Measurements from ENCODE around the gene LPCAT3.
"Not testable (repeated sequence)": the region's sequence is repeated elsewhere in the genome, so short reads cannot be mapped to it uniquely, and the experiment has no call there.

The LPCAT3 gene

DNA sequence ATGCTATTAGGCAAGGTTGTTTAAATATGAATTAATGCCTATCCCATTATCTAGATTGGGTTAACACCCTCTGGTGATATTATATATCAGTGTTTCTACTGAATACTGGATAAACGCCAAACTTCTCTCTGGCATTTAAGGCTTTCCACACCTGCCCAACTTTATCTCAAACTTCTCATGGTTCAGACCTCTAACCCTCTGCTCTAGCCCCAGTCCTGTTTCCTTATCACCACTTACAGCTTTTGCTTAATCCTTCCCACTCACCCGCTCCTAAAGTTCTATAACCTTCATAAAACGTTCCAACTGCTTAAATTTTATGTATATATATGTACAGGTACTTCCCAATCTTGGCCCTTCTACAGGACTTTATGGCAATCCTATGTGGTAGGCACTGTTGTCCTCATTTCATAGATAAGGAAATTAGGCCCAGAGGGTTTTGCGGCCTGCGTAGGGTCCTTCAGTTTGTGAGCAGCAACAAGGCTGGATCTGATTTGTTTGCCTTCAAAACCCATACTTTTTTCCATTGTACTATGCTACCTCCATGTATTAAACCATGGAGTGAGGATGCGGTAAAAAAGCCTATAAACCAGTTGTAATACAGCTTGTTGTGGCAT lies 1.2 kb downstream of the LPCAT3 start:
- peak overlapping the region; percentile 90 for H3K27ac ChIP-seq
- TF ChIP-seq, protein P1, sequence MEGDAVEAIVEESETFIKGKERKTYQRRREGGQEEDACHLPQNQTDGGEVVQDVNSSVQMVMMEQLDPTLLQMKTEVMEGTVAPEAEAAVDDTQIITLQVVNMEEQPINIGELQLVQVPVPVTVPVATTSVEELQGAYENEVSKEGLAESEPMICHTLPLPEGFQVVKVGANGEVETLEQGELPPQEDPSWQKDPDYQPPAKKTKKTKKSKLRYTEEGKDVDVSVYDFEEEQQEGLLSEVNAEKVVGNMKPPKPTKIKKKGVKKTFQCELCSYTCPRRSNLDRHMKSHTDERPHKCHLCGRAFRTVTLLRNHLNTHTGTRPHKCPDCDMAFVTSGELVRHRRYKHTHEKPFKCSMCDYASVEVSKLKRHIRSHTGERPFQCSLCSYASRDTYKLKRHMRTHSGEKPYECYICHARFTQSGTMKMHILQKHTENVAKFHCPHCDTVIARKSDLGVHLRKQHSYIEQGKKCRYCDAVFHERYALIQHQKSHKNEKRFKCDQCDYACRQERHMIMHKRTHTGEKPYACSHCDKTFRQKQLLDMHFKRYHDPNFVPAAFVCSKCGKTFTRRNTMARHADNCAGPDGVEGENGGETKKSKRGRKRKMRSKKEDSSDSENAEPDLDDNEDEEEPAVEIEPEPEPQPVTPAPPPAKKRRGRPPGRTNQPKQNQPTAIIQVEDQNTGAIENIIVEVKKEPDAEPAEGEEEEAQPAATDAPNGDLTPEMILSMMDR (conservative IDR thresholded peaks at IDR 0.05) = no peak

DNA sequence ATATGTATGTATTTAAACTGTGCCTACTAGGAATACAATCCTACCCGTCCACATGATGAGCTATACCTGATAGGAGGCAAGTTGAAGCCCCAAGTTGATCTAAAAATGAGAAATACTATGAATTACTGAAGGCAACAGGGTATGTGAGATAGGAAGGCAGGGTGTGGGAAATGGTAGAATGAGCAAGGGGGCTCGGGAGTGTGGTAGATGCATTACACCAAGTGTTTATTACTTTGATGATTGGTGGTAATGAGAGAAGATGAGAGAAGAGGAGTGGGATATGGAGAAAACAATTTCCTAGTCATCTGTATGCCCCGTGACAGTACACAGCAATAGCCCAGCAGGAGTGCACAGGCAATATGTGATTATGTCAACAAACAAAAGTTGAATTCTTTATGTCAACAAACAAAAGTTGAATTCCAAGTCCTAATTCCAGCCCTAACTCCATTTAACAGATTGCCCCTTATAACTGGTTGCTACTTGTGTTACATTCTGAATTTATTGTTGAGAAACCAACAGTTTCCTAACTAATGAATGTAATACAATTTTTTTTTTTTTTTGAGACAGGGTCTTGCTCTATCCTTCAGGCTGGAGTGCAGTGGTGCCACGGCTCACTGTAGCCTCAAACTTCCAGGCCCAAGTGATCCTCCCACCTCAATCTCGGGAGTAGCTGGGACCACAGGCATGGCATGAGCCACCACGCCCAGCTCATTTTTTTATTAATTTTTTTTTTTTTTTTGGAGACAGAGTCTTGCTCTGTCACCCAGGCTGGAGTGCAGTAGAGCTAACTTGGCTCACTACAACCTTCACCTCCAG lies 2.5 kb downstream of the LPCAT3 start:
- H3K27ac ChIP-seq = peak overlapping the region; percentile 90
- TF ChIP-seq, protein P1 (conservative IDR thresholded peaks at IDR 0.05) = no peak

DNA sequence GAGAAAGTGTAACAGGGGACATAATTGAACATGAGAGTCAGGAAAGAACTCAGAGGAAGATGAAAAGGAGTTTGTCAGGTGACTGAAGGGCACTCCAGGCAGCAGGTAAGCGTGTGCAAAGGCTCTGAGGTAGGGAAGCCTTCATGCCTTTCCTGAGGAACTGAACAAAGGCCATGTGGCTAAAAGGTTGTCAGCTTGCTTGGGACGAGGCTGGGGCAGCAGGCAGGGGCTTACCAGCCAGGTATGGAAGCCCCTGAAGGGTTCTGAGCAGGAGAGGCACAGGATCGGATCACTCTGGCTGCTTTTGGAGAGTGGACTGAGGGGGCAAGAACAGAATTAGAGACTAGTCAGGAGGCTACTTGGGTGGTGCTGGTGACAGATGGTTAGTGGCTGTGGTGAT lies 5.2 kb downstream of the LPCAT3 start:
- H3K27ac ChIP-seq = no peak overlapping the region
- TF ChIP-seq, protein P1 (conservative IDR thresholded peaks at IDR 0.05) = no peak

DNA sequence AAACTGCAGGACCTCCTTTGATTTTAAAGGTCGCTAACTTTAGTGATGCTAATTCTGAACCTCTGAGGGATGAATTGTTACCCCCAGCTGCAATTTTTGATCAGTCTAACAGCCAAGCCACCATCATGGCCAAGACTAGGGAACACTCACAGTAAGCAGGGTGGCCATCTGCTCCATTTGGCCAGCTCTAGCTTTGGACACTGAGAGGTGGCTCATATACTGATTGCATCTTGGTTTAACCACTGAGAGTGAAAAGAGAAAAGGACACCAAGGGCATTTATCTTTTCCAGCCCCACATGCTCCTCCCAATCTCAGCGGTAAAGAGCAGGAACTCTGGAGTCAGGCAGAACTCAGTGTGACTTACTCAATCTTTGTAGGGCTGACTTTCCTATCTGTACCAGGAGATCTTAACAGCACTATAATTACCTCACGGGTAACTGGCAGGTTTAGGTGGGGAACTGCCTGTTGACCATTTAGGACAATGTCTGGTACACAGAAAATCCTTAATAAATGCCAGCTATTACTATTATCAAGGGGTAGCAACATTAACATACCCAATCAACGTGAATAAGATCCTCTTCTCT lies 6.2 kb downstream of the LPCAT3 start:
- no peak overlapping the region for H3K27ac ChIP-seq
- TF ChIP-seq, protein P1 (conservative IDR thresholded peaks at IDR 0.05) = no peak

DNA sequence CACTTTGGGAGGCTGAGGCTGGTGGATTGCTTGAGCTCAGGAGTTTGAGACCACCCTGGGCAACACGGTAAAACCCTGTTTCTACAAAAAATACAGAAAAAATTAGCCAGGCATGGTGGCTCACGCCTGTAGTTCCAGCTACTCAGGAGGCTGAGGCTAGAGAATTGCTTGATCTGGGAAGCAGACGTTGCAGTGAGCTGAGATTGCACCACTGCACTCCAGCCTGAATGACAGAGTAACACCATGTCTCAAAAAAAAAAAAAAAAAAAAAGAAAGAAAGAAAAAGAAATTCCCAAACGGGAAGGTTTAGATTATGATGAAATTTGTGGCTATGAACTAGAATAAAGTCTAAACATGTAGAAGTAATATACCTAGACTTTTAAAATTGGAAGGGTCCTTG lies 6.9 kb downstream of the LPCAT3 start:
- H3K27ac ChIP-seq = not testable (repeated sequence)

DNA sequence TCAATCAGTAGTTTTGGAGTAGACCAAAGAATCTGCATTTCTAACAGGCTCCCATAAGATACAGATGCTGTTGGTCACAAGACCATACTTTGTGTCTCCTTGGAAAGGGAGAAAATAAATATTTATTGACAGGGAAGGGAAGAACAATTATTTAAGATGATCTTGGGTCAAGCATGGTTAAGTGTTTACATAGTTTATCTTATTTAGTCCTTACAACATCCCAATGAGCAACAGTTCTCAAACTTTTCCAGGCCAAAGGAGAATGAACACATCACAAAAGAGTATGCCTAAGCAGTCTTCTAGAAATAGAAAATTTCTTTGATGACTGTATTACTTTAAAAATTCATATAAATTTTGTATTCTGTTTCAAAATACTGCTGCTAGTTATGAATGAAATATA lies 8.8 kb downstream of the LPCAT3 start:
- H3K27ac ChIP-seq = no peak overlapping the region
- TF ChIP-seq, protein P1 (conservative IDR thresholded peaks at IDR 0.05) = no peak

DNA sequence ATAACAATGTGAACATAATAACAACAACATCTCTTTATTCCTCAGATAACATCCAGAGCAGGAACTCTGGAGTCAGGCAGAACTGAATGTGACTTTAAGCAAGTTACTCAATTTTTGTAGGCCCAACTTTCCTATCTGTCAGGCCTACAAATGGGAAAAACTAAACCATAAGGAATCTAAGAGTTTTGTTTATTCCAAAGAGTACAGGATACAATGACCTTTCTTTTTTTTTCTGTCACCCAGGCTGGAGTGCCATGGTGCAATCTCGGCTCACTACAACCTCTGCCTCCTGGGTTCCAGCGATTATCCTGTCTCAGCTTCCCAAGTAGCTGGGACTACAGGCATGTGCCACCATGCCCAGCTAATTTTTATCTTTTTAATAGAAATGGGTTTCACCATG lies 9.4 kb downstream of the LPCAT3 start:
- H3K27ac ChIP-seq = no peak overlapping the region
- TF ChIP-seq, protein P1 (conservative IDR thresholded peaks at IDR 0.05) = no peak

DNA sequence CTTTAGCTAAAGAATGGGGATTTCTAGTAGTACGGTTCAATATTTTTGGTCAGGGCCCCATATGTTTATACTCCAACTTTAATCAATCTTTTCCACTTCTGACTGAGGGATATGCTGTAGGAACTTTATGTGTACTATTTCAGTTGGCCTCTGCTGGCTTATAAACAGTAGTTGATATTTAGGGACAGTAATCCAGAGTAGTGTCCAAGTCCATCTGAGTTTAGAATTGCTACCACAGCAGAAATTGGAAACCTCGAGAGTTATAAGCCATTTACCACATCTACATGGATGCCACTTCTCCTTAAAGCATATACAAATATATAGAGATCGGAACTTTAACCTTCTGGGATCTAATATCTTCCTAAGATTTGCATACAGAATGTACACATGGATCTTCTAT lies 11.6 kb downstream of the LPCAT3 start:
- no peak overlapping the region for H3K27ac ChIP-seq
- TF ChIP-seq, protein P1 (conservative IDR thresholded peaks at IDR 0.05) = no peak
